Renal cortical epithelial cell (primary cell): ENCODE measurements around the gene NOC2L. TPM values are rescaled to one million over a fixed set of nuclear protein-coding genes. Genes with fewer than 3 reads are reported as not detected.
"Not testable (repeated sequence)": the region's sequence is repeated elsewhere in the genome, so short reads cannot be mapped to it uniquely, and the experiment has no call there.

ENCODE experiments used
- DNase-seq: peaks from one replicate; pipeline ENCODE4 v3.0.0-alpha.2; 2011; ENCODE audit warnings: low read depth
- total RNA-seq: library from RNA; depleted of rRNA; stranded (reverse); fragments of >200 nt; gene quantifications from 2 replicates; pipeline ENCODE4 v1.2.3, GENCODE V29; 2014

The NOC2L gene
- total RNA-seq, 1 donor from 2014 or later, result 59.7 TPM

DNA sequence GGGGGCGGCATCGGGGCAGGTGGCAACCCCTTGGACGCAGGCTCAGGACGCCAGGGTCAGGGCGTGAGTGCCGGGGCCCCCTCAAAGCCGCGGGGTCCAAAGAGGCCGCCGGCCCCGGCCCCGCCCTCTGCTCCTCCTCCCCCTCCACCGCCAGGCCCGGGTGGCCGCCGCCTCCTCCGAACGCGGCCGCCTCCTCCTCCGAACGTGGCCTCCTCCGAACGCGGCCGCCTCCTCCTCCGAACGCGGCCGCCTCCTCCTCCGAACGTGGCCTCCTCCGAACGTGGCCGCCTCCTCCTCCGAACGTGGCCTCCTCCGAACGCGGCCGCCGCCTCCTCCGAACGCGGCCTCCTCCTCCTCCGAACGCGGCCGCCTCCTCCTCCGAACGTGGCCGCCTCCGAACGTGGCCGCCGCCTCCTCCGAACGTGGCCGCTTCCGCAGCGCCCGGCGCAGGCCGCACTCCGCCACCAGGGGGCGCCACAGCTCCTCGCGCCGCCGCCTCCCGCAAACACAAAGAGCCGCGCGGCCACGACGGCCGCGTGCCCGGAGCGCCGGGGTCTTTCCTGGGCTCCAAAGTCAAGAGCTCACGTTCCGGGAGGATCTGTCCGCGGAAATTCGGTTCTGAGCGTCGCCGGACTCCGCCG is 54.6 kb downstream of the NOC2L start:
- no peak for DNase-seq

- no peak for DNase-seq
Measured at GRCh38 chr1:903721-904271, 55.3 kb downstream of the NOC2L start.

DNA sequence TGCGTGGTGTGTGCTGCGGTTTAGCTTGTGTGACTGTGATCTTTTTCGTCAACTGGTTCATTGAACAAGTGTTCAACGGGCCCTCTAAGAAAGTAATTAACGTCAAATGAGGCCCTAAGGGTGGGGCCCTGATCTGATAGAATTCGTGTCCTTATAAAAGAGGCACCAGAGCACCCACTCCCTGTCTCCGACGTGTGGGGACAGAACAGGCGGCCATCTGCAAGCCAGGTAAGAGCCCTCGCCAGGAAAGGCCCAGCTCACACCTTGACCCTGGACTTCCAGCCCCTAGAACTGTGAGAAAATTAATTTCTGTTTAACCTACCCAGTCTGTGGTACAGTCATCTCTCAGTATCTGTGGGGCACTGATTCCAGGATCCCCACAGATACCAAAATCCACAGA is 55.8 kb downstream of the NOC2L start:
- no peak for DNase-seq

DNA sequence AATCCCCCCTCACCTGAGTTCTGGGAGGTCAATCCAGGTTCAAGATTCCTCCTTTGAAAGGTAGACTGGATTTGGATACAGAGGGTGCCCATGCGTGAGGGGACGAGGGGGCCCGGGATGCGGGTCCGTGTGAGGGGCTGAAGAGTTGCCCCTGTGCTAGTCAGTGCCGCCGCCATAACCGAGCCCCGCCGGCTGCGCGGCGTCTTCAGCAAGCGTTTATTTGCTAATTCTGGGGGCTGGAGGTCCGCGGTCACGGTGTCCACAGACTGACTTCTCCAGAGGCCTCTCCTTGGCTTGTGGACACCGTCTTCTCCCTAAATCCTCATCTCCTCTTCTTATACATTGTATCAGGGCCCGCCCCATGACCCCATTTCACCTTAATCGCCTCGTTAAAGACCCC is 56.3 kb downstream of the NOC2L start:
- DNase-seq, result no peak

- no peak for DNase-seq
Measured at GRCh38 chr1:901108-901859, 57.8 kb downstream of the NOC2L start.

DNA sequence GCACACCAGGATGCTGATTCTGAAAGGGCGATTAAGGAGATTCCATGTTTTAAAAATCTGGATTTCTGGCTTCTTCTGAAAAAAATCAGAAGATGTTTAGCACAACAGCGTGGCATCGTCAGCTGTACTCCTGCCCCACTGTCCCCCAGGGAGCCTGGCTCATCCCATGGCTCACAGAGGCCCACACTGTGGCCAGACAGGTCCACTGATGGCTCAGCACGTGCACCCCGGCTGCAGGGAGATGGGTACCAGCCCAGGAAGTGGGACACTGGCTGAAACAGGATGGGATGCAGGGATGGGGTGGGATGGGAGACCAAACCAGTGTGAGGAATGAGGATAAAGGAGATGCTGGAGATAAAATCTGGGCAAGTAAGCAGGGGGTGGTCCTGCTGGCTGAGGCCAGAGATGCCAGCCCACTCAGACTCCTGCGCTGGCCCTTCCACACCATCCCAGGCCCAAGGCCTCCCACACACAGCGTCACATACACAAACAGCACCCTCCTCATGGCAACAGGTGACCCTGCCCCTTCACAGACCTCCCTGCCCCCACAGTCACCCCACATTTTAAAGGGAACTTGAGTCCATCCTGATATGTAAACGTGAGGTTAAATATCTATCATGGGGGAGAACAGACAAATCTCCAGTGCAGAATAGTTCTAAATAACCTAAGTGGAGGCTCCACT is 59.3 kb downstream of the NOC2L start:
- DNase-seq, result no peak

DNA sequence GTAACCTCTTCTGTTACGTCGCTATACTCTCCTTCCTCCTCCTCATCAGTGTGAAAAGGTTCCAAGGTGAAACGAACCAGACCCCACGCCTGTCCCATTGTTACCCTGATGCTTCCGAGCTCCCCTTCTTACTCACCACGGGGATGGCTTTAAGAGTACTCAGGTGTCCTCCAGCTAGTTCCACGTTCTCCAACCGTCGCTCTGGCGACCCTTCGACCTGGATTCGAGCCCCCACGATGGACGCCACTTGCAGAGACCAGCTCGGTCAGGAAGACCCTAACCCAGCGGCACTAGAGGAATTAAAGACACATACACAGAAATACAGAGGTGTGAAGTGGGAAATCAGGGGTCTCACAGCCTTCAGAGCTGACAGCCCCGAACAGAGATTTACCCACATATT is 61.1 kb downstream of the NOC2L start:
- not testable (repeated sequence) for DNase-seq

DNA sequence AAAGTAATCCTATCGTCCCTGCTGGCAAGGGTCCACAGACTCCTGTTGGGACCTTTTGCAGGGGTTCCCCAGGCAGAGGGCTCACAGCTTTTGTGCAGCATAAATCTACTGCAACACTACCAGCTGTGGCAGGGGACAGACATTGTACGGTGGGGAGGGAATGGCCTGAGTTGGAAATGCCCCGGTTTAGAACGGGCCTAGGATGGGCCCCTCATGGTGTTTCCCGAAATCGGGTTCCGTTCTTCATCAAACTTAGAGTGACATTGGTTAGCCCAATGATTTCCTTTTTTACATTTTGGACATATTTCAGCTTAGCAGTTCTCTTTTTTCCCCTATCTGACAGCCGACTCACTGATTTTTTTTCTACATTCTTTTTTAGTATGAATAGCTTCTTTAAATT is 61.8 kb downstream of the NOC2L start:
- no peak for DNase-seq

Other genes starting within 250 kb of the NOC2L start
- 0.87 and 20.1 TPM in 2 replicates for gene SAMD11, start 35.3 kb downstream of the NOC2L start, total RNA-seq
- 1.9 and 10.1 TPM in 2 replicates for gene KLHL17, start 1.3 kb upstream of the NOC2L start, total RNA-seq
- 2.4 and 2.6 TPM in 2 replicates for gene PLEKHN1, start 7.2 kb upstream of the NOC2L start, total RNA-seq
- gene PERM1, start 22.8 kb upstream of the NOC2L start, total RNA-seq, result 0.10 TPM in 1 of 2 replicates, not detected in the other
- gene HES4, start 40.8 kb upstream of the NOC2L start, total RNA-seq, result 12.4 and 78.1 TPM in 2 replicates
- gene ISG15, start 54.2 kb upstream of the NOC2L start, total RNA-seq, result 15.7 and 196 TPM in 2 replicates
- gene AGRN, start 60.9 kb upstream of the NOC2L start, total RNA-seq, result 353 and 1,083 TPM in 2 replicates
- 1.0 TPM in 1 of 2 replicates, not detected in the other for gene RNF223, start 115.0 kb upstream of the NOC2L start, total RNA-seq
- 8.7 and 9.8 TPM in 2 replicates for gene C1orf159, start 156.8 kb upstream of the NOC2L start, total RNA-seq
- gene TTLL10, start 214.6 kb upstream of the NOC2L start, total RNA-seq, result 0.15 TPM in 1 of 2 replicates, not detected in the other
- gene TNFRSF18, start 247.3 kb upstream of the NOC2L start, total RNA-seq, result 0.50 TPM in 1 of 2 replicates, not detected in the other